Measurements from ENCODE around the gene HTRA2. TPM values are rescaled to one million over a fixed set of nuclear protein-coding genes. Genes with fewer than 3 reads are reported as not detected.

HTRA2 gene
- total and polyA plus RNA-seq, 9 of the 15 experiments (the other 6 are each of a cell fraction or from before 2014, with no cell fraction given) = 54.2 to 71.2 (median 65.8) TPM

DNA sequence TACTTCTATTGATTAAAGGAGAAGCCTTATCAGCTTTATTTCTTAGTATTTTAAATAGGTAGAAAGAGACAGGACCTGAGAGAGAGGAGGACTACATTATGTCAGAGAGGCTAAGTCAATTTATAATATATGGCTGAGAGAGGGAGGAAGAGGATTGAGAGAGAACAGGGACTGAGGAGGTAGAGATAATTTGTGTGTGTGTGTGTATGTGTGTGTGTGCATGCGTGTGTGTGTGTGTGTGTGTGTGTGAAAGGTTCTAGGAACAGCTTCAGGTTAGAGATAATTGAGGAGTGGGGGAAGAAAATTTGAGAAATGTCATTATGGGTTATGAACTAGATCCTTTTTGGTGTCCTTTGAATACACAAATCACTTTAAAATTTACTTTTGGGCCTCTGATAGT is 40.0 kb downstream of the HTRA2 start:
- Histone ChIP-seq H3K4me2 (ENCODE audit: insufficient read depth, low read length) (no peak overlapping the region), H3K36me3 (ENCODE audit: control insufficient read depth, insufficient read depth, low read length) (no peaks in the 10 kb centered on the region), H3K9me1 (ENCODE audit: control insufficient read depth, insufficient read depth, low read length) (no peaks in the 10 kb centered on the region), H3K9me3 (replicated peaks; ENCODE audit: control insufficient read depth, insufficient read depth, low read depth, low read length) (no peaks in the 10 kb centered on the region), H2AFZ (ENCODE audit: low read depth, low read length) (0 out of 2 replicates have a peak overlapping the region, but pooled peaks have one; percentile 10), H3K27me3 (ENCODE audit: control insufficient read depth in 2 of 2, insufficient read depth in 2 of 2, low read length in 2 of 2) (no peaks in the 10 kb centered on the region; a peak in 1 of 5 replicates), H3K27ac (ENCODE audit: extremely low read depth, low read depth, low read length) (no peak overlapping the region), H3K4me1 (replicated peaks in 1 of 2; ENCODE audit: control insufficient read depth in 2 of 2, insufficient read depth in 2 of 2, low read length in 2 of 2) (peaks cover 0 to 12% of the 10 kb centered on the region in 2 experiments; a peak in 3 of 5 replicates), H3K79me2 (ENCODE audit: control insufficient read depth, insufficient read depth, low read length) (no peaks in the 10 kb centered on the region), H3K9ac (ENCODE audit: insufficient read depth in 1 of 2, low read depth in 2 of 2, low read length in 2 of 2) (no peak overlapping the region), H3K4me3 (no peak overlapping the region), H4K20me1 (replicated peaks; ENCODE audit: control insufficient read depth, insufficient read depth, low read length) (no peaks in the 10 kb centered on the region)
- intact Hi-C loops (cut with micrococcal nuclease) (loop anchor here (5.0 kb wide), 1 partner anchor 67 kb away; no protein-coding TSS in a partner anchor), in situ Hi-C loops (cut with MboI) (loop anchor here (5.0 kb wide), 1 partner anchor 82 kb away; no protein-coding TSS in a partner anchor)
- FAIRE-seq (no peak), ATAC-seq (no peak), DNase-seq (ENCODE audit: extremely low read depth in 1 of 4, low spot score in 3 of 4) (no peak)
- ChIA-PET POLR2A (interaction anchor here (0.8 kb wide), 1 partner anchor 11 kb away, joined by 3 read pairs; no protein-coding TSS in a partner anchor), CTCF (ENCODE audit: low intra/inter-chr PET ratio) (no interaction called here)
- no TSS peak for BruUV-seq (replicated peaks)
- TF ChIP-seq MEIS2 (IDR thresholded peaks at IDR 0.05; ENCODE audit: partially characterized antibody) (peak; percentile 9), ZBTB1 (CRISPR knock-in tag; IDR thresholded peaks at IDR 0.05; ENCODE audit: borderline replicate concordance, low read depth) (no peak), MCM3 (IDR thresholded peaks at IDR 0.05) (peak; percentile 81; the same call in 1 of the 2 replicates), DPF2 (IDR thresholded peaks at IDR 0.05) (peak; percentile 47; the same call in 1 of the 2 replicates), EP400 (IDR thresholded peaks at IDR 0.05) (no peak)
- TF ChIP-seq, protein P1, sequence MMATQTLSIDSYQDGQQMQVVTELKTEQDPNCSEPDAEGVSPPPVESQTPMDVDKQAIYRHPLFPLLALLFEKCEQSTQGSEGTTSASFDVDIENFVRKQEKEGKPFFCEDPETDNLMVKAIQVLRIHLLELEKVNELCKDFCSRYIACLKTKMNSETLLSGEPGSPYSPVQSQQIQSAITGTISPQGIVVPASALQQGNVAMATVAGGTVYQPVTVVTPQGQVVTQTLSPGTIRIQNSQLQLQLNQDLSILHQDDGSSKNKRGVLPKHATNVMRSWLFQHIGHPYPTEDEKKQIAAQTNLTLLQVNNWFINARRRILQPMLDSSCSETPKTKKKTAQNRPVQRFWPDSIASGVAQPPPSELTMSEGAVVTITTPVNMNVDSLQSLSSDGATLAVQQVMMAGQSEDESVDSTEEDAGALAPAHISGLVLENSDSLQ (IDR thresholded peaks at IDR 0.05) = 0 out of 2 replicates have a peak, but pooled peaks have one; percentile 20
- WGBS (ENCODE audit: insufficient coverage, low coverage, missing lambda C conversion rate) = 25% methylated on average over 1 of the region's 1 CpG

All from K562 (cell line).